ENCODE data around the gene CNKSR2.
"Not testable (repeated sequence)": the region's sequence is repeated elsewhere in the genome, so short reads cannot be mapped to it uniquely, and the experiment has no call there.

CNKSR2 gene

GRCh38 chrX:21437036-21437435 is 62.8 kb downstream of the CNKSR2 start:
- DNase-seq (ENCODE audit: extremely low read depth in 1 of 2, low read depth in 1 of 2) = no peak

- no peak for DNase-seq (ENCODE audit: extremely low read depth in 1 of 2, low read depth in 1 of 2)
Measured at GRCh38 chrX:21438792-21439191, 64.6 kb downstream of the CNKSR2 start.

GRCh38 chrX:21440911-21441310 is 66.7 kb downstream of the CNKSR2 start:
- DNase-seq (ENCODE audit: extremely low read depth in 1 of 2, low read depth in 1 of 2) = no peak

- no peak for DNase-seq (ENCODE audit: extremely low read depth in 1 of 2, low read depth in 1 of 2)
Measured at GRCh38 chrX:21457718-21458117, 83.5 kb downstream of the CNKSR2 start.

- no peak for DNase-seq (ENCODE audit: extremely low read depth in 1 of 2, low read depth in 1 of 2)
Measured at GRCh38 chrX:21469071-21469470, 94.9 kb downstream of the CNKSR2 start.

GRCh38 chrX:21476909-21477308 is 102.7 kb downstream of the CNKSR2 start:
- no peak for DNase-seq (ENCODE audit: extremely low read depth in 1 of 2, low read depth in 1 of 2)

GRCh38 chrX:21479695-21480270 is 105.6 kb downstream of the CNKSR2 start:
- no peak for DNase-seq (ENCODE audit: extremely low read depth in 1 of 2, low read depth in 1 of 2)

GRCh38 chrX:21481761-21482160 is 107.5 kb downstream of the CNKSR2 start:
- DNase-seq (ENCODE audit: extremely low read depth in 1 of 2, low read depth in 1 of 2) = no peak

GRCh38 chrX:21484051-21484450 is 109.8 kb downstream of the CNKSR2 start:
- DNase-seq (ENCODE audit: extremely low read depth in 1 of 2, low read depth in 1 of 2) = not testable (repeated sequence)

GRCh38 chrX:21487832-21488231 is 113.6 kb downstream of the CNKSR2 start:
- no peak for DNase-seq (ENCODE audit: extremely low read depth in 1 of 2, low read depth in 1 of 2)

- DNase-seq (ENCODE audit: extremely low read depth in 1 of 2, low read depth in 1 of 2) = no peak
Measured at GRCh38 chrX:21490341-21490740, 116.1 kb downstream of the CNKSR2 start.

- DNase-seq (ENCODE audit: extremely low read depth in 1 of 2, low read depth in 1 of 2) = no peak
Measured at GRCh38 chrX:21493226-21493830, 119.1 kb downstream of the CNKSR2 start.

GRCh38 chrX:21503593-21503992 is 129.4 kb downstream of the CNKSR2 start:
- DNase-seq (ENCODE audit: extremely low read depth in 1 of 2, low read depth in 1 of 2) = no peak

GRCh38 chrX:21509912-21510311 is 135.7 kb downstream of the CNKSR2 start:
- DNase-seq (ENCODE audit: extremely low read depth in 1 of 2, low read depth in 1 of 2) = no peak

- no peak for DNase-seq (ENCODE audit: extremely low read depth in 1 of 2, low read depth in 1 of 2)
Measured at GRCh38 chrX:21524008-21524407, 149.8 kb downstream of the CNKSR2 start.

- no peak for DNase-seq (ENCODE audit: extremely low read depth in 1 of 2, low read depth in 1 of 2)
Measured at GRCh38 chrX:21528076-21528475, 153.9 kb downstream of the CNKSR2 start.

GRCh38 chrX:21529771-21530170 is 155.6 kb downstream of the CNKSR2 start:
- no peak for DNase-seq (ENCODE audit: extremely low read depth in 1 of 2, low read depth in 1 of 2)

- not testable (repeated sequence) for DNase-seq (ENCODE audit: extremely low read depth in 1 of 2, low read depth in 1 of 2)
Measured at GRCh38 chrX:21544642-21545041, 170.4 kb downstream of the CNKSR2 start.

GRCh38 chrX:21559417-21559816 is 185.2 kb downstream of the CNKSR2 start:
- DNase-seq (ENCODE audit: extremely low read depth in 1 of 2, low read depth in 1 of 2) = no peak

- DNase-seq (ENCODE audit: extremely low read depth in 1 of 2, low read depth in 1 of 2) = no peak
Measured at GRCh38 chrX:21565025-21565424, 190.8 kb downstream of the CNKSR2 start.

- no peak for DNase-seq (ENCODE audit: extremely low read depth in 1 of 2, low read depth in 1 of 2)
Measured at GRCh38 chrX:21574793-21575192, 200.6 kb downstream of the CNKSR2 start.

- no peak for DNase-seq (ENCODE audit: extremely low read depth in 1 of 2, low read depth in 1 of 2)
Measured at GRCh38 chrX:21581479-21581878, 207.3 kb downstream of the CNKSR2 start.

GRCh38 chrX:21586001-21586400 is 211.8 kb downstream of the CNKSR2 start:
- no peak for DNase-seq (ENCODE audit: extremely low read depth in 1 of 2, low read depth in 1 of 2)
